22Rv1 (cell line): Measurements from ENCODE around the gene DNMT3B.

Experiments used
- H3K27ac ChIP-seq: fragments of 450-650 bp; 2 replicates; pipeline ENCODE4 v1.5.1; 2017
- CTCF ChIP-seq: fragments of 450-650 bp; IDR thresholded peaks from 2 replicates; pipeline ENCODE4 v1.5.1; 2017; ENCODE audit warnings: mild to moderate bottlenecking
- ZFX ChIP-seq: fragments of 450-650 bp; IDR thresholded peaks from 2 replicates; pipeline ENCODE4 v1.6.1; 2017; ENCODE audit warnings: antibody characterized with exemption, borderline replicate concordance

The DNMT3B gene

DNA sequence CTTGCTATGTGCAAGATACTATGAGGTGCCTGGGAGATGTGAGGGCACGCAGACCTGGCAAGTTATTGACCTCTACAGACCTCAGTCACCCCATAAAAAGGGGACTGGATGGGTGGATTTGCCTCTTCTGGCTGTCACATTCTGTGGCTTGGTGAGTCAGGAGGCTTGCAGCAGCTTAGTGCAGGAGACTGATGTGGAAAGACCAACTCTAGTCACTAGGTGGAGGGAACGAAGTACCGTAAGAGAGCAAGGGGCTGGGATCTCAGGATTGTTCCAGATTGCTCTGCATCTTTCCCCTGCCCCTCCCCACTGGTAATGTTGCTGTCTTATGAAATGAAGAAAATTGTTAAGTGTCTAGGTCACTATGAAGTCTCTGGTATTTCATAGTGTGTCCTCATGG is 60.9 kb downstream of the DNMT3B start:
- TF ChIP-seq ZFX (no peak), CTCF (no peak)
- H3K27ac ChIP-seq = no peak overlapping the region

GRCh38 chr20:32823737-32824588 is 61.8 kb downstream of the DNMT3B start:
- H3K27ac ChIP-seq = no peak overlapping the region
- no peak for TF ChIP-seq ZFX

DNA sequence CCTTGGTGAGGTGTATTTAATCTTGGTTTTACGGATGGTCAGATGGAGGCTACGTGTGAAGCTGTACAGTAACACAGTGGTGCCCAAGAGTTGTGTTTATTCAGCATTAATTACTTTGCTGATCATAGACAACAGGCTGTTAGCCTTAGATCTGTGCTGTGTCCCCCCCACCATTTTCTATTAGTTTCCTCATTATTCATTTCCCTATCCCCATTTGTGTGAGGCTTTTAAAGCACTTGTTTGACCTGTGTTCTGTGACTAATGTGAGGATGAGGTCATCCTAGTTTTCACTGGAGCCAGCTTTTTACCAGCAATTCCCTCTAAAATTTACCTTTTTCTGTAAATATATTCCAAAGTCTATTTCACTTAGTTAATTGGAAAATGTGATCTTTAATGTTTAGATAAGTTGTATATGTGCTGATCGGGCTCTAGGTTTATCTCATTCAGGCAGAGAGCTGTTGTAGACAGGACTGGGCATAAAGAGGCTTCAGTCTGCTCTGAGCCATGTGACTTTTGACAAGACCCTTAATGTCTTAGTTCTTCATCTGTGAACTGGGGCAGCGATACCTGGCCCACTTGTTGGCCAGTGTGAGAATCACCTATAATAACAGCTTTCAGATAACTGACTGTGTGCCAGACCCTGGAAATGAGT is 66.0 kb downstream of the DNMT3B start:
- H3K27ac ChIP-seq = no peak overlapping the region
- TF ChIP-seq ZFX (no peak), CTCF (no peak)

GRCh38 chr20:32829311-32830005 is 67.3 kb downstream of the DNMT3B start:
- no peak overlapping the region for H3K27ac ChIP-seq
- TF ChIP-seq CTCF (no peak), ZFX (no peak)

- TF ChIP-seq CTCF (no peak), ZFX (no peak)
- no peak overlapping the region for H3K27ac ChIP-seq
Observed at GRCh38 chr20:32830437-32830836, 68.3 kb downstream of the DNMT3B start.

GRCh38 chr20:32831982-32832381 is 69.8 kb downstream of the DNMT3B start:
- H3K27ac ChIP-seq = no peak overlapping the region
- TF ChIP-seq ZFX (no peak), CTCF (no peak)

DNA sequence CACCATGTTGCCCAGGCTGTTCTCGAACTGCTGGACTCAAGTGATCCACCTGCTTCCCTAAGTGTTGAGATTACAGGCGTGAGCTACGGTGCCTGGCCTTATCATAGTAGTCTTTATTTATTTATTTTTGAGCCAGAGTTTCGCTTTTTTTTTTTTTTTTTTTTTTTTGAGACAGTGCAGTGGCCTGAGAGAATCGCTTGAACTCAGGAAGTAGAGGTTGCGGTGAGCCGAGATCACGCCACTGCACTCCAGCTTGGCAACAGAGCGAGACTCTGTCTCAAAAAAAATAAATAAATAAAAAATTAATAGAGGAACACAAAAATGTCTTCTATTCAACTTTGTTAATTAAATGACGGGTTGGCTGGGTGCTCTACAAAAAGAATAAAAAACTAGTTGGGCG is 70.5 kb downstream of the DNMT3B start:
- H3K27ac ChIP-seq = no peak overlapping the region
- TF ChIP-seq CTCF = no peak
- no peak for TF ChIP-seq ZFX
